HG03159 (cell line): ENCODE data around the gene JARID2.

Experiments
- ATAC-seq: cut with Tn5 transposase; IDR thresholded peaks from one replicate; pipeline ENCODE4 v1.9.1; 2021; ENCODE audit warnings: mild to moderate bottlenecking, moderate library complexity; ENCODE audit not compliant: unreplicated experiment

JARID2 gene

DNA sequence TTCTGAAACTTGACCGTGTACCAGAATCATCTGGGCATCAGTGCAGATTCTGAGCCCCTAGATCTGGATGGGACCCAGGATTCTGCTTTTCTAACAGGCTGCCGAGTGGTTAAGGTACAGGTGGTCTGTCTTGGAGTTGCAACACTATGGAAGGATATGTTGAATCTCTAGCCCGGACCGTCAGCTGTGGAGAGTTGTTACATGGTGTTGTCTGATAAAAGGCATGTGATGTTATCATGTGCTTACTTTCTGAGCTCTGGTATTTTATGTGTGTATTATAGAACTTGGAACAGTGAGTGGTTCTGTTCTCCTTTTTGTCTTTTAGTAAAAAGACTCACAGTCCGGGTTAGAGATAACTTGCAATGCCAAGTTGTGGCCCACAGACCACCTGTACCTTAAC is 123.0 kb downstream of the JARID2 start:
- ATAC-seq: no peak

DNA sequence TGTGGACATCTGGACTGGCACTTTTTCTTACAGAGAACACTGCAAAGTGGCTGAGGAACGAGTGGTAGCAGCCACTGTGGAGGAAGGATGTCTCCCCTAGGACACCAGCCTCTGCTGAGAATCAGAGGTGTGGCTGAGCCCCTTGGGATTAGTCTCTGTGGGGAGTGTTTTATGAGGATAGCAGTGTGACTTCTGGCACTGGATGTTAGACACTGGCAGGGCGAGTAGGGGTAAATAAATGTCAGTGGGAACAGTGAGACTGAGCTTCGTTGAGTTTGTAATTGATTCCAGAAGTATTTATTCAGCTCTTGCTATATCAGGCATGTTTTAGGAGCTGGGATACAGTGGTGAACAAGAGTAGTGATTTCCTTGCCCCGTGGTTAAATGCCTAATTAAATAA is 124.0 kb downstream of the JARID2 start:
- ATAC-seq: no peak

DNA sequence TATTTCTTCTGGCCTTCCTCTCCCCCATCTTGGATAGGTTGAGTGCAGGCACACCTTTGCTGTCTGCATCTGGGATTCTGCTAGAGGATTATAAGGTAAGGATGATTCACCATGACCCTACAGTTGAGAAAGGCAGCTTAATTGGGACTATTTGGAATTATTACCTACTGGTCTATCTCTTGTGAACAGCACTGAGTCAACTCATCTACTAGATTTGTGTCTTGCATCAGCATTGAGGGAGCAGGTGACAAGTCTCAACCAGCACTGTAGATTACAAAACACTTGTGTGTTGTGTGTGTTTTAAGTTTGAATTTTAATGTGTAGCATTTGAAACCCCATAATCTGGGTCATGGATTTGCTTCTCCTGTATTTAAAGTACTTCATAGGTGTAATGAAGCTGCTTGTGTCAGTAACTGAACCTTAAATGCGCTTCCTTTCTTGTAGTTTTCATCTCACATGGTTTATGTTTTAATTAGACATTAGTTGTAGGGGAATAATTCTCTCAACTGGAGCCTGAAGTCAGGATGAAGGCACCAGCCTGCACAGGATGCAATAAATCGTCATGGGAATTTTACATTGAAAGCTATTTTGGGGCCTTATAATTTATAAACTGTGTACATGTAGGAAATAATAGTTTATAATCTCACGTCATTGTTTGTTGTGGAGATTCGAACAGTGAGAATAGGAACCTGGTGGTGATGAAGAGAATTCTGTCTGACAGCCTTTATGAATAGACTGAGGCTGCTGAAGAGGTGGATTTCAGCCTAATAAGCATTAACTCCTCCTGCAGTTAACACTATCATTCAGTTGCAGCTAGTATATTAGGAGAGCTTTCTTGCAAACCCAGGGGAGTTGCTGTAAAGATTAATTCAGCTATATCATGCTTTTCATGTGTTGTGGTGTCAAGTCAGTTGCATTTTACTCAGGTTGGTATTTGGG is 125.1 kb downstream of the JARID2 start:
- ATAC-seq: no peak

- no peak for ATAC-seq
Measured at GRCh38 chr6:15372932-15373331, 127.1 kb downstream of the JARID2 start.

GRCh38 chr6:15374119-15374518 is 128.2 kb downstream of the JARID2 start:
- no peak for ATAC-seq

- no peak for ATAC-seq
Measured at GRCh38 chr6:15375018-15375417, 129.1 kb downstream of the JARID2 start.

GRCh38 chr6:15375638-15376290 is 129.9 kb downstream of the JARID2 start:
- no peak for ATAC-seq

- ATAC-seq: no peak
Measured at GRCh38 chr6:15376900-15377487, 131.1 kb downstream of the JARID2 start.

DNA sequence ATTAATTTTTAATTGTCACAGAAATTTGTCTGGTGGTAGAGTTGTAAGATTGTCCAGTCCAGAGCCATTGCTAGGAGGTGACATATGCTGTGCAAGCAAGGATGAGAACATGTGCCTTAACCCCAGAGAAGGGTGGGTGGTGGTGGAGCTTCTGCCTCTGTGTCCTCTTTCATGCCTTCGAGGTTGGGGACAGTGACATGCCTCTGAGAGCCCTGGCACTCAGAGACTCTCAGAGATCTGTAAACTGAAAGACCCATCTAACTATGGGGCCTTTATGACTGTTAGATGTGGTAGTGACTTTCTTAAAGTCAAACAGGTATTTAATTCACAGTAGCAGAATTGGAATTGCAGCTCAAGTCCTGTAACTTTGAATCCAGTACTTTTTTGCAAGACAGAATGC is 132.4 kb downstream of the JARID2 start:
- ATAC-seq: no peak

- no peak for ATAC-seq
Measured at GRCh38 chr6:15378866-15379265, 133.0 kb downstream of the JARID2 start.

DNA sequence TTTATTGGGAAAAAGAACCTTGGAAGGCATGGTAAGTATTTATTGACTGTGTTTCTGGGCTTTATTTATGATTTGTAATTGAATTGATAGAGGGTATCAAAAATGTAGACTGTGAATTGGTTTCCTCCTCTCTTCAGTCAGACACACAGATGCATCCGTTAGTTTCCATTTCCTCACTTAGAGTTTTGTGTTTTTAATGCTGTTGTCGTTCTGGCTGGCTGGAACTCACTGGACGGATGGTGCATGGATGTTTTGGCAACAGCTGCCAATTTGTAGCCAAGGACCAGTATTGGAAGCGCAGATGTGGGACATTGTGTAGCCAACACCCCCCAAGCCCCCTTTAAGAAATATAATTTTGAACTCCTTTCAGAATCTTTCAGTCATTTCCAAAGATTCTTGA is 134.5 kb downstream of the JARID2 start:
- no peak for ATAC-seq

DNA sequence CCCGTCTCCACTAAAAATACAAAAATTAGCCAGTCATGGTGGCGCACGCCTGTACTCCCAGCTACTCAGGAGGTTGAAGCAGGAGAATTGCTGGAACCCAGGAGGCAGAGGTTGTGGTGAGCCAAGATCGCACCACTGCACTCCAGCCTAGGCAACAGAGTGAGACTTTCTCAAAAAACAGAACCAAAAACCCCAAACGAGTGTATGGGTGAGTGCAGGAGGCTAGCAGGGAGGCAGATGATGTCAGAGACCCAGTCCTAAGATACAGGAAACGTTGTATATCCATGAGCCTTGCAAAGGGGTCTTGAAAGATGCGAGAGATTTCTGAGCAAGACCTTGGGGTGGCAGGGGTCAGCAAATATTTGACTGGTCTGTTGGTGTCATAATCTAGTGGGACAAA is 136.2 kb downstream of the JARID2 start:
- ATAC-seq: no peak

DNA sequence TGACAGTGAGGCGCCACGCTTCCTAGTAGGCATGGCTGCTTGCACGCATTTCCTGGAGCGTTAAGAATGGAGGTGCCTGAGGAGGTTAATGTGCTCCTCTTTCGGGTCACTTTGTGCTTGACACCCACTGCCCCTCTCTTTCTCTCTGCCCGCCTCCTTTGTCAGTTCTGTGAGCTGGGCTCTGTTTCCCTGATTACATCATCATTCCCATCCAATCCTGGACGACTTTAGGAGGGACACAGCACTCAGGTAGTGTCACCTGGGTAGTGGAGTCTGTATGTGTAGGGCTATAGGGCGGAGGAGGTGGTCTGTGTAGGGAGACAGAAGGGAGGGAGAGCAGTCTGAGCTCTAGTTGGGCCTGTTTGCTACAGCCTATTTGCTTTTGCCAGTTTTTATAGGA is 136.8 kb downstream of the JARID2 start:
- no peak for ATAC-seq

GRCh38 chr6:15384901-15385300 is 139.0 kb downstream of the JARID2 start:
- ATAC-seq: no peak

- no peak for ATAC-seq
Measured at GRCh38 chr6:15385521-15385920, 139.7 kb downstream of the JARID2 start.

DNA sequence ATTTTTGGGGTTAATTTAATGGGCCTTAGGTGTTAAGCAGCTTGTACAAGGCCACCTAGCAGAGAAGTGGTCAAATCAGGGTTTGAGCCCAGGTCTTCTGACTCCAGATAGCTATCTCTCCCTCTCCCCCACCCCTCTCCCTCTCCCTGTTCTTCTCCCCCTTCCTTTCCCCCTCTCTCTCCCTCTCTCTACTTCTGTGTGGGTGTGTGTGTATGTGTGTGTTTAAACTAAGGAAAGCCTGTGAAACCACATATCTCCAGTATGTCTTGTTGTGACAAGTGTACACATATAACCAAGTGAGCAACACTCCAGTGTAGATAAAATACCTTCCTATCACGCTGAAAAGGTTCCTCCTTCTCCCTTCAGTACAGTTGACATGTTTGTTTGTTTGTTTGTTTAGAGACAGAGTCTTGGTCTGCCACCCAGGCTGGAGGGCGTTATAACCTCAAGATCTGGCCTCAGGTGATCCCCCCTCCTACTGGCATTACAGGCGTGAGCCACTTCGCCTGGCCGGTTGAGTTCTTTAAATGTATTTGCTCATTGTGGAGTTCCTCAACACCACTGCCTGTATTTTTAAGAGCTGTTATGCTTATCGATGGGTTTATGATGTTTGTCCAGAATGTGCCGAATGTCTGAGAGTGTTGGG is 140.4 kb downstream of the JARID2 start:
- ATAC-seq: no peak

GRCh38 chr6:15386756-15387112 is 140.9 kb downstream of the JARID2 start:
- no peak for ATAC-seq

DNA sequence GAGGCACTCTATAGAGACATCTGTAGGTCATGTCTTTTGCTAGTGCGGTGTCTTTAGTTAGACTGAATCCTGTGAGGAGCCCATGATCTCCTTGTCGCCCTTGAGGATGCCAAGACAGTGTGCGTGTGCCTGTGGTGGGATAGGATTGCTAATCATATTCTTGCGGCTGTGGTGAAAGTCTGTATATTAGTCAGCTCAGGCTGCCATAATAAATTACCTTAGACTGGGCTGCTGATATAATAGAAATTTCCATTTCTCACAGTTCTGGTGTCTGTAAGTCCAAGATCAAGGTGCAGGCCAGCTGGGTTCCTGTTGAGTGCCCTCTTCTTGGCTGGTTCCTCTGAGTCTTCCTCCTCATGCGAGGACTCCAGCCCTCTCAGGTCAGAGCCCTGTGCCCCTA is 141.2 kb downstream of the JARID2 start:
- peak; percentile 36 for ATAC-seq

DNA sequence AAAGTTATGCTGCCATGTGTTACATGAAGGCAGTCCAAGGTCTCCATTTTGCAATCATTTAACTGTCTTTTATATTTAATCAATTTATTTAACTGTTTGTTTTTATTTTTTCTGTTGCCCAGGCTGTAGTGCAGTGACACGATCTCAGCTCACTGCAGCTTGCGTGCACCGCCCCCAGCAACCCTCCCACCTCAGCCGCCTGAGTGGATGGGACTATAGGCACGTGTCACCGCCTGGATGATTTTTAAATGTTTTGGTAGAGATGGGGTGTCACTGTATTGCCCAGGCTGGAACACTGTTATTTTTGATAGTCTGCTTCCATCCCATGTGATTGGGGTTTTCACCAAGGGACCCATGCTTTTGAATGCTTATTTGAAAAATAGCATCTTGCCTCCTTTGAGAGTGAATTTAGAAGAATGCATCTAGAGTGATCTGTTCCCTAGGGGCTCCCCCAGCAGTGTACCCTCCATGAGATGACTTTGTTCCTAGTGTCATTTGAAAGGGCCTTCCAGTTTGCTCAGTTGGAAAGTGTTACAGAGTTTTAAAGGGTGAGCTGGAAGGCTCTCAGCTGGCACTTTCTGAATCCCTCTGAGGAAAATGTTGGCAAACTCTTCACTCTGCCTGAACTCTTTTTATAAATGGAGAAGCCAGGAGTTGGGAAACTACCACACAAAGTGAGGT is 143.4 kb downstream of the JARID2 start:
- no peak for ATAC-seq

GRCh38 chr6:15389765-15390723 is 144.2 kb downstream of the JARID2 start:
- no peak for ATAC-seq
